ENCODE results near the gene CERS6.

GRCh38 chr2:168517816-168518215, 61.7 kb downstream of the CERS6 start:
- no peak for TF ChIP-seq CTCF (IDR thresholded peaks at IDR 0.05; ENCODE audit: control extremely low read depth in 1 of 3, insufficient read depth in 1 of 3, low read depth in 1 of 3, low read length in 3 of 3)
- no peak for TF ChIP-seq HDAC2 (IDR thresholded peaks at IDR 0.05; ENCODE audit: borderline replicate concordance in 1 of 2, low read depth in 2 of 2, low read length in 2 of 2)
- TF ChIP-seq POLR2AphosphoS5 (IDR thresholded peaks at IDR 0.05; ENCODE audit: low read depth, low read length) = no peak
- TF ChIP-seq ZNF274 (IDR thresholded peaks at IDR 0.05; ENCODE audit: borderline replicate concordance, extremely low read depth, low read length) = no peak
- TF ChIP-seq TAF1 (IDR thresholded peaks at IDR 0.05; ENCODE audit: low read depth, low read length) = no peak
- TF ChIP-seq GABPA (IDR thresholded peaks at IDR 0.05; ENCODE audit: borderline replicate concordance, insufficient read depth, low read length) = no peak
- TF ChIP-seq RBBP5 (IDR thresholded peaks at IDR 0.05; ENCODE audit: borderline replicate concordance, low read depth, low read length) = no peak
- TF ChIP-seq CHD2 (IDR thresholded peaks at IDR 0.05; ENCODE audit: low read length) = no peak
- TF ChIP-seq POLR2A (IDR thresholded peaks at IDR 0.05; ENCODE audit: control extremely low read depth in 1 of 2, low read depth in 2 of 2, low read length in 2 of 2) = no peak
- TF ChIP-seq CBX5 (IDR thresholded peaks at IDR 0.05; ENCODE audit: low read depth, low read length) = no peak
- TF ChIP-seq E2F6 (IDR thresholded peaks at IDR 0.05) = no peak
- no peak for TF ChIP-seq EZH2 (IDR thresholded peaks at IDR 0.05; ENCODE audit: low read depth, low read length, severe bottlenecking)
- no peak for TF ChIP-seq EP300 (IDR thresholded peaks at IDR 0.05; ENCODE audit: borderline replicate concordance in 1 of 2, low read depth in 2 of 2, low read length in 2 of 2)
